GM12892 (cell line): ENCODE measurements around the gene DXO.
"Not testable (repeated sequence)": the region's sequence is repeated elsewhere in the genome, so short reads cannot be mapped to it uniquely, and the experiment has no call there.

Source experiments
- DNase-seq: peaks from one replicate; pipeline ENCODE4 v3.0.0; 2011; ENCODE audit not compliant: insufficient read length
- FAIRE-seq: peaks from 2 replicates; lab custom pipeline; 2011; peaks lifted over from hg19 to GRCh38; lab: Jason Lieb, UNC
- POLR2A ChIP-seq: IDR thresholded peaks from 2 replicates; pipeline ENCODE4 v1.6.1; 2011; ENCODE audit warnings: low read depth, low read length, control low read depth
- POLR2AphosphoS5 ChIP-seq: IDR thresholded peaks from 2 replicates; pipeline ENCODE4 v1.6.1; 2011; ENCODE audit warnings: low read depth, low read length, control low read depth
- TAF1 ChIP-seq: IDR thresholded peaks from 2 replicates; pipeline ENCODE4 v1.6.1; 2011; ENCODE audit warnings: low read depth, mild to moderate bottlenecking, control low read depth, low read length, borderline replicate concordance

Gene DXO

GRCh38 chr6:31945154-31945506 is 26.8 kb downstream of the DXO start:
- TF ChIP-seq POLR2AphosphoS5 (no peak), TAF1 (no peak), POLR2A (no peak)
- no peak for DNase-seq
- FAIRE-seq = no peak

- DNase-seq (no peak), FAIRE-seq (no peak)
- TF ChIP-seq POLR2A = no peak
- TF ChIP-seq TAF1 = no peak
- no peak for TF ChIP-seq POLR2AphosphoS5
These were observed 28.2 kb downstream of the DXO start for GRCh38 chr6:31943742-31944141.

GRCh38 chr6:31940256-31940664 is 31.7 kb downstream of the DXO start:
- no peak for TF ChIP-seq TAF1
- TF ChIP-seq POLR2AphosphoS5 = no peak
- TF ChIP-seq POLR2A = no peak
- FAIRE-seq = no peak
- DNase-seq = no peak

- no peak for DNase-seq
- no peak for FAIRE-seq
- TF ChIP-seq TAF1 (no peak), POLR2A (no peak), POLR2AphosphoS5 (no peak)
These were observed 36.1 kb downstream of the DXO start for GRCh38 chr6:31935823-31936222.

GRCh38 chr6:31935021-31935420 is 36.9 kb downstream of the DXO start:
- TF ChIP-seq POLR2A (no peak), POLR2AphosphoS5 (no peak), TAF1 (no peak)
- FAIRE-seq (no peak), DNase-seq (no peak)

GRCh38 chr6:31933537-31933936 is 38.4 kb downstream of the DXO start:
- TF ChIP-seq TAF1 (no peak), POLR2AphosphoS5 (no peak), POLR2A (no peak)
- DNase-seq = no peak
- no peak for FAIRE-seq

- not testable (repeated sequence) for DNase-seq, FAIRE-seq
These were observed 39.8 kb downstream of the DXO start for GRCh38 chr6:31932137-31932536.

GRCh38 chr6:31930962-31931361 is 41.0 kb downstream of the DXO start:
- DNase-seq = no peak
- TF ChIP-seq POLR2A (no peak), TAF1 (no peak), POLR2AphosphoS5 (no peak)
- no peak for FAIRE-seq

- DNase-seq (no peak), FAIRE-seq (no peak)
- TF ChIP-seq TAF1 (no peak), POLR2AphosphoS5 (no peak), POLR2A (no peak)
These were observed 43.3 kb downstream of the DXO start for GRCh38 chr6:31928672-31928939.

- FAIRE-seq = no peak
These were observed 43.9 kb downstream of the DXO start for GRCh38 chr6:31927863-31928671.

GRCh38 chr6:31927242-31927862 is 44.6 kb downstream of the DXO start, which contains the start of gene C2:
Gene C2 (plus strand): TSS chr6:31927717. CDS start chr6:31927753, 36 bp downstream.
- TF ChIP-seq TAF1 = no peak
- TF ChIP-seq POLR2A = no peak
- TF ChIP-seq POLR2AphosphoS5 = no peak
- DNase-seq (no peak), FAIRE-seq (no peak)

More at GRCh38 chr6:31927863-31928671, 43.9 kb downstream of the DXO start:
- TF ChIP-seq TAF1 (no peak), POLR2AphosphoS5 (no peak), POLR2A (no peak)
- DNase-seq = no peak

GRCh38 chr6:31922942-31923341 is 49.0 kb downstream of the DXO start:
- DNase-seq (no peak), FAIRE-seq (peak; percentile 58)
- no peak for TF ChIP-seq POLR2A
- no peak for TF ChIP-seq TAF1
- TF ChIP-seq POLR2AphosphoS5 = no peak

- TF ChIP-seq POLR2A (no peak), POLR2AphosphoS5 (no peak), TAF1 (no peak)
These were observed 51.1 kb downstream of the DXO start for GRCh38 chr6:31920811-31921210.

More at GRCh38 chr6:31920811-31921210, 51.1 kb downstream of the DXO start:
- DNase-seq (no peak), FAIRE-seq (no peak)
